ENCODE data around the gene DAPK2.

DNA sequence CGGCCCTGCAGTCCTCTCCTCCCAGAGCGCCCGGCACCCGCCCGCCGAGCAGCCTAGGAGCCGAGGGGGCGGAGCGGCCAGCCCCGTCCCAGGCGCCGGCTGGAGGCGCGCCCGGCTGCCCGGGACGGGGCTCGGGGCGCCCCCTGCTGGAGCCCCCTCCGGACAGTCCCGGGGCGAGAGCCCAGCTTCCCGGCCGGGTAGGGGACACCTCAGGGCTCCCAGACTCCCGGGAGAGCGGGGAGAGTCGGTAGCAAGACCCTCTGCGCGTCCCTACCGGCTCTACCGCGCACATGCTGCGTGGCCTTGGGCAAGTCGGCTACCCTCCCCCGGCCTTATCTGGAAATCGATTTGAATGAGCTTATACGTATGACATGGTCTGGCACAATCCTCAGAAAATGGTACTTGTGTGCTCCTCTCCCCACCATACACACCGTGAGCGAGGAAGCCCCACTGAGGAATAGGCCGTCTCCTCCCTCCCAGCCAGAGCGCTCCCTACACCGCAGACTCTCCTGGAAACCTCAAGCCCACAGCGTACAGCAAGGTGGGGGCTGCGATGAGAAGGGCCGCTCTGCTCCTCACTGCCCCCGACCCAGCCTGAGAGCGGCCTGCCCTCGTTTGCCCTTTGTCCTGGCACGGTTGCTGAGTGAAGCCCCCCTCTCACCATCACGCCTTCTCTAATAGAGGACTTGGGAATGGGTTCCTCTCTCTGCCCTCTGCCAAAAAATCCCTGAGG, at the start of gene DAPK2:
- no peak for TF ChIP-seq EZH2 (IDR thresholded peaks at IDR 0.05)
- no peak for TF ChIP-seq POLR2AphosphoS5 (IDR thresholded peaks at IDR 0.05; ENCODE audit: borderline replicate concordance, low read depth, low read length)
- TF ChIP-seq FOXP2 (optimal IDR thresholded peaks at IDR 0.05; ENCODE audit: control extremely low read depth, extremely low read length, insufficient read depth): no peak
